PC-3 (cell line): ENCODE results near the gene PLA2G2C.

ENCODE experiments used
- EZH2 ChIP-seq: fragments of 300-600 bp; sonication (generic); IDR thresholded peaks from one replicate; pipeline ENCODE4 v1.6.1; 2017; ENCODE audit warnings: antibody characterized with exemption, mild to moderate bottlenecking, low read length; ENCODE audit not compliant: unreplicated experiment
- EZH2phosphoT487 ChIP-seq: fragments of 300-600 bp; sonication (generic); IDR thresholded peaks from 2 replicates; pipeline ENCODE4 v1.6.1; 2018; ENCODE audit warnings: mild to moderate bottlenecking, antibody characterized with exemption, low read length, borderline replicate concordance
- TF ChIP-seq, protein P1 (sequence below): fragments of 300-600 bp; sonication (generic); conservative IDR thresholded peaks from 2 replicates; pipeline ENCODE4 v1.5.1; 2017; ENCODE audit warnings: antibody characterized with exemption, low read depth, mild to moderate bottlenecking, low read length

DNA sequence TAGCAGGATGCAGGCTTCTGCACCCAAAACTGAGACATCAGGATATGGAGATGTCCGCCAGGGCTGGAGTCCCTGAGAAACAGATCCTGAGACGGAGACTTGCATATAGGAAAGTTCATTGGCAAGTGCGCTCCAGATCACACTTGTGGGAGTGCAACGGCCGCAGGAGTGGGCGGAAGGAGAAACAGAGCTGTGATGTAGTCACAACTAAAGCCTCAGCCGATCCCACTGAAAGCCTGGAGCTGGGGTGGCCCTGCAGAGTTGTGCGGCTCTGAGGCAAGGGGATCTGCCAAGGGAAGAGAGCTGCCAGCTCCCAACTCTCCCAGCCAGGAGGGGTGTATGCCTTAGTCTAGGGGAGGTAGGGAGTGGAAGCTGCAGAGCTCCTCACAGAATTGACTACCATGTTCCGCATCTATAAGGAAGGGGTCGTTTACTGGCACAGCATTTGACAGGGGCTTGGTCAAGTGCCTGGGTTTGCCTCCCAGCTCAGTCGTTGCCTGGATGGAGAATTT lies 42.1 kb upstream of the PLA2G2C start:
- TF ChIP-seq, protein P1, sequence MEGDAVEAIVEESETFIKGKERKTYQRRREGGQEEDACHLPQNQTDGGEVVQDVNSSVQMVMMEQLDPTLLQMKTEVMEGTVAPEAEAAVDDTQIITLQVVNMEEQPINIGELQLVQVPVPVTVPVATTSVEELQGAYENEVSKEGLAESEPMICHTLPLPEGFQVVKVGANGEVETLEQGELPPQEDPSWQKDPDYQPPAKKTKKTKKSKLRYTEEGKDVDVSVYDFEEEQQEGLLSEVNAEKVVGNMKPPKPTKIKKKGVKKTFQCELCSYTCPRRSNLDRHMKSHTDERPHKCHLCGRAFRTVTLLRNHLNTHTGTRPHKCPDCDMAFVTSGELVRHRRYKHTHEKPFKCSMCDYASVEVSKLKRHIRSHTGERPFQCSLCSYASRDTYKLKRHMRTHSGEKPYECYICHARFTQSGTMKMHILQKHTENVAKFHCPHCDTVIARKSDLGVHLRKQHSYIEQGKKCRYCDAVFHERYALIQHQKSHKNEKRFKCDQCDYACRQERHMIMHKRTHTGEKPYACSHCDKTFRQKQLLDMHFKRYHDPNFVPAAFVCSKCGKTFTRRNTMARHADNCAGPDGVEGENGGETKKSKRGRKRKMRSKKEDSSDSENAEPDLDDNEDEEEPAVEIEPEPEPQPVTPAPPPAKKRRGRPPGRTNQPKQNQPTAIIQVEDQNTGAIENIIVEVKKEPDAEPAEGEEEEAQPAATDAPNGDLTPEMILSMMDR, result no peak
- TF ChIP-seq EZH2, result no peak
- no peak for TF ChIP-seq EZH2phosphoT487
